Panc1 (cell line): Measurements from ENCODE around the gene DYRK1A.

ENCODE experiments used
- POLR2AphosphoS5 ChIP-seq: IDR thresholded peaks from 2 replicates; pipeline ENCODE4 v1.6.1; 2012; ENCODE audit warnings: mild to moderate bottlenecking, low read depth, low read length, moderate library complexity
- TF ChIP-seq, protein P1 (sequence below): fragments of 450-650 bp; IDR thresholded peaks from 2 replicates; pipeline ENCODE4 v1.5.1; 2017; ENCODE audit warnings: mild to moderate bottlenecking
- TF ChIP-seq, protein P2 (sequence below), 2 experiments: IDR thresholded peaks; 2 replicates each; pipeline ENCODE4 v1.6.1; 2011 to 2012; ENCODE audit warnings: low read depth in 2 of 2, control low read depth in 1 of 2, low read length in 1 of 2, mild to moderate bottlenecking in 1 of 2, moderate library complexity in 1 of 2; ENCODE audit not compliant: insufficient read depth in 1 of 2

DNA sequence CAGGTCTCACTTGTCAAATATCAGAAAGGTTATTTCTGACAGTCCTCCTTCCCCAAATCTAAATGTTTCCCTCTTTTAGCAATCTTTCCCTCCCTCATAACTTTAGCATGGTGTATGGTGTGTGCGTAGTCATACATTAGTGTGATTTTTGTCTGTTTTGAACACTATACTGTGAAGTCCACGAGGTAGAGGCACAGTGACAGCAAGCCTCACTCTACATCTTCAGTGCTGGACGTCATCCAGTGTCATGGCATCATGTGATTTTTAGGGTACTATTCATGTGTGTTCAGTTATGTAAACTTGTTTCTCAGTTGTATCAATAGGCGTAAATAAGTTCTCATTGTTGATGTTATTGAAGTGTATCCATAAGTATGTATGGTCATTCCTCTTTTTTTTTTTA lies 39.1 kb downstream of the DYRK1A start:
- TF ChIP-seq, protein P1, sequence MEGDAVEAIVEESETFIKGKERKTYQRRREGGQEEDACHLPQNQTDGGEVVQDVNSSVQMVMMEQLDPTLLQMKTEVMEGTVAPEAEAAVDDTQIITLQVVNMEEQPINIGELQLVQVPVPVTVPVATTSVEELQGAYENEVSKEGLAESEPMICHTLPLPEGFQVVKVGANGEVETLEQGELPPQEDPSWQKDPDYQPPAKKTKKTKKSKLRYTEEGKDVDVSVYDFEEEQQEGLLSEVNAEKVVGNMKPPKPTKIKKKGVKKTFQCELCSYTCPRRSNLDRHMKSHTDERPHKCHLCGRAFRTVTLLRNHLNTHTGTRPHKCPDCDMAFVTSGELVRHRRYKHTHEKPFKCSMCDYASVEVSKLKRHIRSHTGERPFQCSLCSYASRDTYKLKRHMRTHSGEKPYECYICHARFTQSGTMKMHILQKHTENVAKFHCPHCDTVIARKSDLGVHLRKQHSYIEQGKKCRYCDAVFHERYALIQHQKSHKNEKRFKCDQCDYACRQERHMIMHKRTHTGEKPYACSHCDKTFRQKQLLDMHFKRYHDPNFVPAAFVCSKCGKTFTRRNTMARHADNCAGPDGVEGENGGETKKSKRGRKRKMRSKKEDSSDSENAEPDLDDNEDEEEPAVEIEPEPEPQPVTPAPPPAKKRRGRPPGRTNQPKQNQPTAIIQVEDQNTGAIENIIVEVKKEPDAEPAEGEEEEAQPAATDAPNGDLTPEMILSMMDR, result no peak
- TF ChIP-seq, protein P2, sequence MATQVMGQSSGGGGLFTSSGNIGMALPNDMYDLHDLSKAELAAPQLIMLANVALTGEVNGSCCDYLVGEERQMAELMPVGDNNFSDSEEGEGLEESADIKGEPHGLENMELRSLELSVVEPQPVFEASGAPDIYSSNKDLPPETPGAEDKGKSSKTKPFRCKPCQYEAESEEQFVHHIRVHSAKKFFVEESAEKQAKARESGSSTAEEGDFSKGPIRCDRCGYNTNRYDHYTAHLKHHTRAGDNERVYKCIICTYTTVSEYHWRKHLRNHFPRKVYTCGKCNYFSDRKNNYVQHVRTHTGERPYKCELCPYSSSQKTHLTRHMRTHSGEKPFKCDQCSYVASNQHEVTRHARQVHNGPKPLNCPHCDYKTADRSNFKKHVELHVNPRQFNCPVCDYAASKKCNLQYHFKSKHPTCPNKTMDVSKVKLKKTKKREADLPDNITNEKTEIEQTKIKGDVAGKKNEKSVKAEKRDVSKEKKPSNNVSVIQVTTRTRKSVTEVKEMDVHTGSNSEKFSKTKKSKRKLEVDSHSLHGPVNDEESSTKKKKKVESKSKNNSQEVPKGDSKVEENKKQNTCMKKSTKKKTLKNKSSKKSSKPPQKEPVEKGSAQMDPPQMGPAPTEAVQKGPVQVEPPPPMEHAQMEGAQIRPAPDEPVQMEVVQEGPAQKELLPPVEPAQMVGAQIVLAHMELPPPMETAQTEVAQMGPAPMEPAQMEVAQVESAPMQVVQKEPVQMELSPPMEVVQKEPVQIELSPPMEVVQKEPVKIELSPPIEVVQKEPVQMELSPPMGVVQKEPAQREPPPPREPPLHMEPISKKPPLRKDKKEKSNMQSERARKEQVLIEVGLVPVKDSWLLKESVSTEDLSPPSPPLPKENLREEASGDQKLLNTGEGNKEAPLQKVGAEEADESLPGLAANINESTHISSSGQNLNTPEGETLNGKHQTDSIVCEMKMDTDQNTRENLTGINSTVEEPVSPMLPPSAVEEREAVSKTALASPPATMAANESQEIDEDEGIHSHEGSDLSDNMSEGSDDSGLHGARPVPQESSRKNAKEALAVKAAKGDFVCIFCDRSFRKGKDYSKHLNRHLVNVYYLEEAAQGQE (IDR thresholded peaks at IDR 0.05; ENCODE audit: insufficient read depth in 1 of 2, low read depth in 2 of 2, low read length in 1 of 2), result no peak
- TF ChIP-seq POLR2AphosphoS5, result no peak
